Measurements from ENCODE around the gene CBL. TPM values are rescaled to one million over a fixed set of nuclear protein-coding genes. Genes with fewer than 3 reads are reported as not detected.
"Not testable (repeated sequence)": the region's sequence is repeated elsewhere in the genome, so short reads cannot be mapped to it uniquely, and the experiment has no call there.

Gene CBL
- total RNA-seq, 4 donors from 2014 or later, result 11.1 to 20.6 (median 15.9) TPM

- no peak for TF ChIP-seq POLR2A (IDR thresholded peaks at IDR 0.05)
- TF ChIP-seq, protein P1, sequence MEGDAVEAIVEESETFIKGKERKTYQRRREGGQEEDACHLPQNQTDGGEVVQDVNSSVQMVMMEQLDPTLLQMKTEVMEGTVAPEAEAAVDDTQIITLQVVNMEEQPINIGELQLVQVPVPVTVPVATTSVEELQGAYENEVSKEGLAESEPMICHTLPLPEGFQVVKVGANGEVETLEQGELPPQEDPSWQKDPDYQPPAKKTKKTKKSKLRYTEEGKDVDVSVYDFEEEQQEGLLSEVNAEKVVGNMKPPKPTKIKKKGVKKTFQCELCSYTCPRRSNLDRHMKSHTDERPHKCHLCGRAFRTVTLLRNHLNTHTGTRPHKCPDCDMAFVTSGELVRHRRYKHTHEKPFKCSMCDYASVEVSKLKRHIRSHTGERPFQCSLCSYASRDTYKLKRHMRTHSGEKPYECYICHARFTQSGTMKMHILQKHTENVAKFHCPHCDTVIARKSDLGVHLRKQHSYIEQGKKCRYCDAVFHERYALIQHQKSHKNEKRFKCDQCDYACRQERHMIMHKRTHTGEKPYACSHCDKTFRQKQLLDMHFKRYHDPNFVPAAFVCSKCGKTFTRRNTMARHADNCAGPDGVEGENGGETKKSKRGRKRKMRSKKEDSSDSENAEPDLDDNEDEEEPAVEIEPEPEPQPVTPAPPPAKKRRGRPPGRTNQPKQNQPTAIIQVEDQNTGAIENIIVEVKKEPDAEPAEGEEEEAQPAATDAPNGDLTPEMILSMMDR (IDR thresholded peaks at IDR 0.05), result peak; percentile 42 to 94 (median 90)
- H3K27me3 ChIP-seq, result no peaks in the 10 kb centered on the region
- DNase-seq, result peak in 2 of 3 donors; percentile 72 to 88
Measured at GRCh38 chr11:119196833-119197483, 9.2 kb upstream of the CBL start.

DNA sequence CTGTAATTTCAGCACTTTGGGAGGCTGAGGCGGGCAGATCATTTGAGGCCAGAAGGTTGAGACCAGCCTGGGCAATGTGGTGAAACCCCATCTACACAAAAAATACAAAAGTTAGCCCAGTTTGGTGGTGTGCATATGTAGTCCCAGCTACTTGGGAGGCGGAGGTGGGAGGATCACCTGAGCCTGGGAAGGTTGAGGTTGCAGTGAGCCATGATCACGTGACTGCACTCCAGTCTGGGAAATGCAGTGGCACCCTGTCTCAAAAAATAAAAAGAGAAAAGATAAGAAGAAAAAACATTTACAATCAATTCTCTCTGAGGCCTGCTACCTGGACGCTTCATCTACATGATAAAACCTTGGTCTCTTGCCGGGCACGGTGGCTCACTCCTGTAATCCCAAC, 7.2 kb upstream of the CBL start:
- H3K4me1 ChIP-seq, result no peaks in the 10 kb centered on the region
- no peak overlapping the region for H3K4me3 ChIP-seq
- no peak overlapping the region for H3K27ac ChIP-seq
- H3K27me3 ChIP-seq, result no peaks in the 10 kb centered on the region
- peak in 1 of 3 donors; percentile 24 for DNase-seq
- TF ChIP-seq, protein P1 (IDR thresholded peaks at IDR 0.05), result no peak
- TF ChIP-seq POLR2A (IDR thresholded peaks at IDR 0.05), result no peak
- H3K36me3 ChIP-seq, result no peaks in the 10 kb centered on the region
- no peaks in the 10 kb centered on the region for H3K9me3 ChIP-seq

More at GRCh38 chr11:119196833-119197483, 9.2 kb upstream of the CBL start:
- H3K4me3 ChIP-seq, result no peak overlapping the region
- H3K27ac ChIP-seq, result no peak overlapping the region
- no peaks in the 10 kb centered on the region for H3K36me3 ChIP-seq
- no peaks in the 10 kb centered on the region for H3K9me3 ChIP-seq
- H3K4me1 ChIP-seq, result no peaks in the 10 kb centered on the region

- not testable (repeated sequence) for H3K4me3 ChIP-seq, H3K27ac ChIP-seq, H3K9me3 ChIP-seq, H3K4me1 ChIP-seq, H3K27me3 ChIP-seq, H3K36me3 ChIP-seq
- DNase-seq, result peak in 1 of 3 donors; percentile 7
Measured at GRCh38 chr11:119201236-119201635, 4.9 kb upstream of the CBL start.

- Histone ChIP-seq H3K27me3 (no peaks in the 10 kb centered on the region), H3K4me1 (peaks cover 0 to 8% (median 7%) of the 10 kb centered on the region in 4 donors), H3K27ac (no peak overlapping the region), H3K9me3 (no peaks in the 10 kb centered on the region), H3K36me3 (no peaks in the 10 kb centered on the region), H3K4me3 (no peak overlapping the region)
- DNase-seq, result peak in 2 of 3 donors; percentile 2 to 10
- no peak for TF ChIP-seq POLR2A (IDR thresholded peaks at IDR 0.05)
- TF ChIP-seq, protein P1 (IDR thresholded peaks at IDR 0.05), result no peak
Measured at GRCh38 chr11:119202554-119202953, 3.6 kb upstream of the CBL start.

DNA sequence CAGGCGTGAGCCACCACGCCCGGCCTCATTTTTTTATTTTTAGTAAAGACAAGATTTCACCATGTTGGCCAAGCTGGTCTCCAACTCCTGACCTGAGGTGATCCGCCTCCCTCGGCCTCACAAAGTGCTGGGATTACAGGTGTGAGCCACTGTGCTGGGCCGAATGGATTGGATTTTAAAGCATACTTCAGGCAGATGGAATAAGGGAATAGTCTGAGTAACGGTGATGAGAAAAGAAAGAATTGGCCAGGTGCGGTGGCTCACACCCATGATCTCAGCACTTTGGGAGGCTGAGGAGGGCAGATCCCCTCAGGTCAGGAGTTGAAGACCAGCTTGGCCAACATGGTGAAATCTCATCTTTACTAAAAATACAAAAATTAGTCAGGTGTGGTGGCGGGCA, 2.1 kb upstream of the CBL start:
- peaks cover 0 to 12% (median 10%) of the 10 kb centered on the region in 4 donors for H3K4me1 ChIP-seq
- no peak overlapping the region for H3K4me3 ChIP-seq
- no peak overlapping the region for H3K27ac ChIP-seq
- H3K36me3 ChIP-seq, result no peaks in the 10 kb centered on the region
- TF ChIP-seq POLR2A (IDR thresholded peaks at IDR 0.05), result no peak
- TF ChIP-seq, protein P1 (IDR thresholded peaks at IDR 0.05), result no peak
- no peaks in the 10 kb centered on the region for H3K27me3 ChIP-seq
- no peaks in the 10 kb centered on the region for H3K9me3 ChIP-seq
- DNase-seq, result peak in 2 of 3 donors; percentile 10 to 34

DNA sequence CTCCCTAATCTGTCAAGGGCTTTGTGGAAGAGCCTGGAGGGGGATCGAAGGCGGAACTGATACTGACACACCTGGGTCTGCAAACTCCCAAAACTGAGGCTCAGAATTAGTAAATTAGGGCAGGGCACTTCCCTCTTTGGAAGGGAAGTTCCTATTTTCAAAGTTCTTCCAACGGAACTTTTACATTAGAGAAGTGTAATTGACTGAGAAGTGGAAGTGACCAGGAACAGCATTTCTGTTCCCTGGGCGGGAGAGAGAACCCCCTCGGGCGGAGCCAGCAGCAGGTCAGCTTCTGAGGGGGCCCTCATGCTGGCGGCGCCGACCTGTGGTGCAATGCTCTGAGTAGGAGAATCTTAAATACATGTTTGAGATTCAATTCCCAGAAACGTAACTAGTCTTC, 1.1 kb upstream of the CBL start:
- H3K4me1 ChIP-seq, result peaks cover 0 to 12% (median 10%) of the 10 kb centered on the region in 4 donors
- peak overlapping the region in 2 of 4 donors; percentile 90 to 95 for H3K27ac ChIP-seq
- DNase-seq, result peak in 1 of 3 donors; percentile 50
- TF ChIP-seq POLR2A (IDR thresholded peaks at IDR 0.05), result no peak
- TF ChIP-seq, protein P1 (IDR thresholded peaks at IDR 0.05), result no peak
- H3K4me3 ChIP-seq, result peak overlapping the region in 1 of 4 donors; percentile 78
- H3K36me3 ChIP-seq, result no peaks in the 10 kb centered on the region
- H3K9me3 ChIP-seq, result no peaks in the 10 kb centered on the region
- no peaks in the 10 kb centered on the region for H3K27me3 ChIP-seq
